SK-N-SH (cell line): ENCODE measurements around the gene FEZF1. TPM values are rescaled to one million over a fixed set of nuclear protein-coding genes. Genes with fewer than 3 reads are reported as not detected.

Source experiments
- CTCF ChIA-PET: fragments of 300-600, 350-600 bp; formaldehyde crosslinking; extraction: SDS; loops from one replicate; lab custom pipeline; 2021; lab: Yijun Ruan, JAX
- POLR2A ChIA-PET: fragments of 350-600 bp; sonication (Branson Sonifier 250); formaldehyde crosslinking; extraction: SDS; loops from one replicate; lab custom pipeline; 2020; ENCODE audit warnings: antibody characterized with exemption, inconsistent platforms; lab: Yijun Ruan, JAX
- DNase-seq: peaks from one replicate; pipeline ENCODE4 v3.0.0; 2012
- H2AFZ ChIP-seq: fragments of 200-600 bp; sonication (generic); 2 replicates; pipeline ENCODE4 v1.8.1; 2016; ENCODE audit warnings: antibody characterized with exemption, mild to moderate bottlenecking, low read depth
- H3F3A ChIP-seq: fragments of 200-600 bp; sonication (generic); replicated peaks from 2 replicates; pipeline ENCODE3; 2016; ENCODE audit warnings: antibody characterized with exemption, mild to moderate bottlenecking; ENCODE audit not compliant: insufficient read depth
- H3K27ac ChIP-seq, 2 experiments: fragments of 200-500 bp in 1 of 2; fragments of 200-600 bp in 1 of 2; sonication (Bioruptor generic) in 1 of 2; sonication (generic), shearing (Covaris generic) in 1 of 2; 2 replicates each; pipeline versions ENCODE4 v1.5.1 to v1.6.1; 2014 to 2016; ENCODE audit warnings: low read depth in 2 of 2, inconsistent platforms in 1 of 2, low read length in 1 of 2, mild to moderate bottlenecking in 1 of 2, mixed read lengths in 1 of 2
- H3K27me3 ChIP-seq: fragments of 200-600 bp; sonication (generic), shearing (Covaris generic); 2 replicates; pipeline ENCODE4 v1.6.1; 2016; ENCODE audit warnings: mixed run types; ENCODE audit not compliant: insufficient read depth
- H3K36me3 ChIP-seq, 2 experiments: fragments of 200-500 bp in 1 of 2; fragments of 200-600 bp in 1 of 2; sonication (Bioruptor generic) in 1 of 2; sonication (generic) in 1 of 2; replicated peaks in 1 of 2; 2 replicates each; pipeline versions ENCODE3 to v1.5.1; 2014 to 2016; ENCODE audit warnings: low read length in 1 of 2, mild to moderate bottlenecking in 1 of 2; ENCODE audit not compliant: insufficient read depth in 2 of 2, control insufficient read depth in 1 of 2
- H3K4me1 ChIP-seq, 2 experiments: fragments of 200-500 bp in 1 of 2; fragments of 200-600 bp in 1 of 2; sonication (Bioruptor generic) in 1 of 2; sonication (generic), shearing (Covaris generic) in 1 of 2; 2 replicates each; pipeline versions ENCODE4 v1.5.1 to v1.6.1; 2014 to 2016; ENCODE audit warnings: low read depth in 1 of 2, low read length in 1 of 2, mixed run types in 1 of 2; ENCODE audit not compliant: insufficient read depth in 2 of 2, control insufficient read depth in 1 of 2
- H3K4me2 ChIP-seq: fragments of 200-600 bp; sonication (generic), shearing (Covaris generic); 2 replicates; pipeline ENCODE4 v1.6.1; 2017; ENCODE audit warnings: mixed run types
- H3K4me3 ChIP-seq, 2 experiments: fragments of 200-500 bp in 1 of 2; fragments of 200-600 bp in 1 of 2; sonication (Bioruptor generic) in 1 of 2; sonication (generic), shearing (Covaris generic) in 1 of 2; 2 replicates each; pipeline versions ENCODE4 v1.5.1 to v1.8.1; 2014 to 2016; ENCODE audit warnings: low read depth in 2 of 2, inconsistent platforms in 1 of 2, low read length in 1 of 2, mild to moderate bottlenecking in 1 of 2, mixed read lengths in 1 of 2, moderate library complexity in 1 of 2
- H3K79me2 ChIP-seq: fragments of 200-600 bp; sonication (generic); 2 replicates; pipeline ENCODE4 v1.8.1; 2017; ENCODE audit warnings: mild to moderate bottlenecking; ENCODE audit not compliant: insufficient read depth
- H3K9ac ChIP-seq: fragments of 200-600 bp; sonication (generic); 2 replicates; pipeline ENCODE4 v1.6.1; 2017; ENCODE audit warnings: mixed run types
- H3K9me2 ChIP-seq: fragments of 200-600 bp; sonication (generic); 2 replicates; pipeline ENCODE4 v1.6.1; 2017; ENCODE audit warnings: mixed run types
- H3K9me3 ChIP-seq: fragments of 200-600 bp; sonication (generic); 2 replicates; pipeline ENCODE4 v1.6.1; 2017; ENCODE audit warnings: mixed run types, mild to moderate bottlenecking, moderate library complexity
- H4K20me1 ChIP-seq: fragments of 200-600 bp; sonication (generic); 2 replicates; pipeline ENCODE4 v1.6.1; 2017; ENCODE audit warnings: mild to moderate bottlenecking, mixed run types; ENCODE audit not compliant: insufficient read depth
- EP300 ChIP-seq, 2 experiments: IDR thresholded peaks; 2 replicates each; pipeline versions ENCODE4 v1.4.0 to v1.6.1; 2012; ENCODE audit warnings: borderline replicate concordance in 1 of 2, low read depth in 1 of 2, low read length in 1 of 2
- EZH2phosphoT487 ChIP-seq: fragments of 200-600 bp; sonication (generic); IDR thresholded peaks from 2 replicates; pipeline ENCODE4 v1.6.1; 2017; ENCODE audit warnings: low read depth, mixed run types, mild to moderate bottlenecking, antibody characterized with exemption, moderate library complexity, borderline replicate concordance
- FOXJ3 ChIP-seq: sonication (generic); formaldehyde crosslinking; IDR thresholded peaks from 2 replicates; pipeline ENCODE4 v1.5.1; 2020; ENCODE audit warnings: mild to moderate bottlenecking, missing genetic modification reagents
- IRF3 ChIP-seq: fragments of 150-350 bp; IDR thresholded peaks from 2 replicates; pipeline ENCODE4 v1.6.1; 2016; ENCODE audit warnings: mild to moderate bottlenecking, low read depth, low read length
- NFIC ChIP-seq: IDR thresholded peaks from 2 replicates; pipeline ENCODE4 v1.4.0; 2012; ENCODE audit warnings: borderline replicate concordance
- PBX3 ChIP-seq: IDR thresholded peaks from 2 replicates; pipeline ENCODE4; 2012
- POLR2AphosphoS5 ChIP-seq: IDR thresholded peaks from 2 replicates; pipeline ENCODE4 v1.6.1; 2012; ENCODE audit warnings: low read depth, low read length
- RAD21 ChIP-seq: IDR thresholded peaks from 2 replicates; pipeline ENCODE4 v1.6.1; 2012; ENCODE audit warnings: mild to moderate bottlenecking, low read length
- RCOR1 ChIP-seq: fragments of 150-350 bp; IDR thresholded peaks from 2 replicates; pipeline ENCODE4 v1.6.1; 2017; ENCODE audit warnings: antibody characterized with exemption, low read length
- RXRA ChIP-seq: IDR thresholded peaks from 2 replicates; pipeline ENCODE4 v1.4.0; 2012; ENCODE audit warnings: low read depth, mild to moderate bottlenecking, borderline replicate concordance
- SIN3A ChIP-seq: IDR thresholded peaks from 2 replicates; pipeline ENCODE4 v1.6.1; 2012; ENCODE audit warnings: low read depth, mild to moderate bottlenecking, low read length, moderate library complexity, borderline replicate concordance
- SMC3 ChIP-seq: IDR thresholded peaks from 2 replicates; pipeline ENCODE4 v1.6.1; 2012; ENCODE audit warnings: low read depth, low read length, improper control_type of control experiment
- TCF12 ChIP-seq: IDR thresholded peaks from 2 replicates; pipeline ENCODE4 v1.4.0; 2012
- TEAD4 ChIP-seq: IDR thresholded peaks from 2 replicates; pipeline ENCODE4 v1.4.0; 2012; ENCODE audit warnings: mild to moderate bottlenecking, borderline replicate concordance; ENCODE audit not compliant: insufficient read depth
- USF1 ChIP-seq: IDR thresholded peaks from 2 replicates; pipeline ENCODE4 v1.4.0; 2012; ENCODE audit warnings: low read depth, borderline replicate concordance
- YY1 ChIP-seq: IDR thresholded peaks from 2 replicates; pipeline ENCODE4 v1.4.0; 2012; ENCODE audit warnings: low read depth, mild to moderate bottlenecking
- ZBTB33 ChIP-seq: IDR thresholded peaks from 2 replicates; pipeline ENCODE4 v1.4.0; 2012; ENCODE audit warnings: low read depth, borderline replicate concordance
- WGBS: methylation state at CpG from one replicate; pipeline ENCODE4 v1.1.6; 2017; ENCODE audit warnings: low lambda C conversion rate; 5-methylcytosine and 5-hydroxymethylcytosine counted together
- polyA plus RNA-seq, 3 experiments: library from polyadenylated mRNA; depleted of rRNA; stranded (reverse); fragments of >200 nt; gene quantifications; 2 replicates each; pipeline ENCODE4 v1.2.3, GENCODE V29; 2012

Gene FEZF1
- polyA plus RNA-seq, 1 of the 3 experiments (the other 2 are of a cell fraction) = not detected

GRCh38 chr7:122257056-122257455 is 47.5 kb downstream of the FEZF1 start:
- Histone ChIP-seq H3K9me3 (no peaks in the 10 kb centered on the region), H3K27me3 (no peaks in the 10 kb centered on the region), H3K36me3 (no peaks in the 10 kb centered on the region), H3K27ac (no peak overlapping the region), H4K20me1 (no peaks in the 10 kb centered on the region), H3K4me2 (no peak overlapping the region), H3F3A (no peaks in the 10 kb centered on the region), H3K9me2 (no peaks in the 10 kb centered on the region), H3K9ac (no peak overlapping the region), H3K79me2 (no peaks in the 10 kb centered on the region), H2AFZ (no peak overlapping the region), H3K4me1 (no peaks in the 10 kb centered on the region; a peak in 1 of 4 replicates), H3K4me3 (no peak overlapping the region)
- DNase-seq = no peak
- ChIA-PET CTCF (no interaction called here), POLR2A (no interaction called here)
- WGBS = 0% methylated on average over 1 of the region's 1 CpG
- TF ChIP-seq NFIC (no peak), USF1 (no peak), FOXJ3 (no peak), EZH2phosphoT487 (no peak), TCF12 (no peak), POLR2AphosphoS5 (no peak)

GRCh38 chr7:122256046-122256445 is 48.5 kb downstream of the FEZF1 start:
- no peaks in the 10 kb centered on the region for H3K27me3 ChIP-seq
- TF ChIP-seq SMC3 = no peak
- TF ChIP-seq SIN3A = no peak
- TF ChIP-seq RXRA = no peak
- no peak for TF ChIP-seq RCOR1
- TF ChIP-seq FOXJ3 = no peak
- no peak for TF ChIP-seq EP300 (IDR thresholded peaks at IDR 0.05; ENCODE audit: borderline replicate concordance in 1 of 2, low read depth in 1 of 2, low read length in 1 of 2)
- TF ChIP-seq EZH2phosphoT487 = no peak
- TF ChIP-seq TEAD4 = no peak
- TF ChIP-seq RAD21 = no peak
- TF ChIP-seq ZBTB33 = no peak
- no peak for TF ChIP-seq YY1
- no peak for TF ChIP-seq PBX3
- no peak for TF ChIP-seq IRF3
- no peaks in the 10 kb centered on the region; a peak in 1 of 4 replicates for H3K4me1 ChIP-seq
- H3K79me2 ChIP-seq = no peaks in the 10 kb centered on the region
- DNase-seq = no peak
- 0% methylated on average over 1 of the region's 1 CpG for WGBS
- no peak overlapping the region for H3K4me2 ChIP-seq
- no peak overlapping the region for H3K4me3 ChIP-seq
- ChIA-PET CTCF (no interaction called here), POLR2A (no interaction called here)
- no peaks in the 10 kb centered on the region for H3K9me3 ChIP-seq
- no peaks in the 10 kb centered on the region for H3K36me3 ChIP-seq
- no peaks in the 10 kb centered on the region for H3F3A ChIP-seq
- H3K9me2 ChIP-seq = no peaks in the 10 kb centered on the region
- no peaks in the 10 kb centered on the region for H4K20me1 ChIP-seq
- no peak overlapping the region for H3K9ac ChIP-seq
- H2AFZ ChIP-seq = no peak overlapping the region
- H3K27ac ChIP-seq = no peak overlapping the region
